HCT116 (cell line): Measurements from ENCODE around the gene YIPF3.

Source experiments
- ATF3 ChIP-seq: IDR thresholded peaks from 2 replicates; pipeline ENCODE4 v1.6.1; 2012
- CEBPB ChIP-seq: IDR thresholded peaks from 2 replicates; pipeline ENCODE4 v1.6.1; 2012; ENCODE audit warnings: low read depth
- CTCF ChIP-seq, 3 experiments: fragments of 200-600 bp in 1 of 3; sonication (generic) in 1 of 3; IDR thresholded peaks in 2 of 3; conservative IDR thresholded peaks in 1 of 3; 2 replicates each; pipeline ENCODE4 v1.5.1; 2012 to 2017; ENCODE audit warnings: low read depth in 2 of 3, low read length in 2 of 3, antibody characterized with exemption in 1 of 3, borderline replicate concordance in 1 of 3, control low read depth in 1 of 3, mild to moderate bottlenecking in 1 of 3, mixed read lengths in 1 of 3, mixed run types in 1 of 3, moderate library complexity in 1 of 3; ENCODE audit not compliant: insufficient read depth in 1 of 3
- EGR1 ChIP-seq: IDR thresholded peaks from 2 replicates; pipeline ENCODE4 v1.6.1; 2012; ENCODE audit warnings: low read depth
- ELF1 ChIP-seq: IDR thresholded peaks from 2 replicates; pipeline ENCODE4 v1.6.1; 2012; ENCODE audit warnings: low read depth, borderline replicate concordance
- EZH2 ChIP-seq: fragments of 200-600 bp; sonication (generic); IDR thresholded peaks from 2 replicates; pipeline ENCODE4 v1.6.1; 2017; ENCODE audit warnings: antibody characterized with exemption, mixed run types
- POLR2A ChIP-seq: IDR thresholded peaks from 2 replicates; pipeline ENCODE4 v1.7.0; 2011; ENCODE audit warnings: borderline replicate concordance; ENCODE audit not compliant: insufficient read depth, insufficient read length; ENCODE audit errors: extremely low read depth
- POLR2AphosphoS5 ChIP-seq: IDR thresholded peaks from 2 replicates; pipeline ENCODE4 v1.6.1; 2011; ENCODE audit warnings: mild to moderate bottlenecking, low read depth, low read length, moderate library complexity
- REST ChIP-seq: IDR thresholded peaks from 2 replicates; pipeline ENCODE4 v1.6.1; 2012; ENCODE audit warnings: low read depth
- SP1 ChIP-seq: IDR thresholded peaks from 2 replicates; pipeline ENCODE4 v1.6.1; 2012; ENCODE audit warnings: low read depth
- SRF ChIP-seq: IDR thresholded peaks from 2 replicates; pipeline ENCODE4 v1.6.1; 2012; ENCODE audit warnings: low read depth
- TCF7L2 ChIP-seq: IDR thresholded peaks from 2 replicates; pipeline ENCODE4 v1.7.0; 2011; ENCODE audit warnings: borderline replicate concordance, inconsistent platforms; ENCODE audit not compliant: insufficient read depth, insufficient read length; ENCODE audit errors: extremely low read depth
- ZNF274 ChIP-seq: fragments of 200-500 bp; sonication (Bioruptor generic); IDR thresholded peaks from 2 replicates; pipeline ENCODE4 v1.6.1; 2014; ENCODE audit warnings: mild to moderate bottlenecking, low read depth, low read length, inconsistent platforms

- TF ChIP-seq SRF (no peak), CTCF (IDR thresholded peaks at IDR 0.05 in 2 of 3, conservative IDR thresholded peaks at IDR 0.05 in 1 of 3; ENCODE audit: borderline replicate concordance in 1 of 3, insufficient read depth in 1 of 3, low read depth in 2 of 3, low read length in 2 of 3) (no peak), ATF3 (no peak), TCF7L2 (no peak), ZNF274 (no peak), REST (no peak), EZH2 (no peak), EGR1 (no peak), ELF1 (no peak), POLR2A (no peak), SP1 (no peak), POLR2AphosphoS5 (no peak), CEBPB (no peak)
Measured at GRCh38 chr6:43503443-43503842, 13.3 kb downstream of the YIPF3 start.
